NCI-H82 treated with DMSO at 0.1 percent for 48 hours (cell line): Measurements from ENCODE around the gene DNAH1.

Experiments used
- DNase-seq: peaks from one replicate; lab custom pipeline; 2025; ENCODE audit not compliant: unreplicated experiment; lab: John Stamatoyannopoulos, UW

Gene DNAH1

DNA sequence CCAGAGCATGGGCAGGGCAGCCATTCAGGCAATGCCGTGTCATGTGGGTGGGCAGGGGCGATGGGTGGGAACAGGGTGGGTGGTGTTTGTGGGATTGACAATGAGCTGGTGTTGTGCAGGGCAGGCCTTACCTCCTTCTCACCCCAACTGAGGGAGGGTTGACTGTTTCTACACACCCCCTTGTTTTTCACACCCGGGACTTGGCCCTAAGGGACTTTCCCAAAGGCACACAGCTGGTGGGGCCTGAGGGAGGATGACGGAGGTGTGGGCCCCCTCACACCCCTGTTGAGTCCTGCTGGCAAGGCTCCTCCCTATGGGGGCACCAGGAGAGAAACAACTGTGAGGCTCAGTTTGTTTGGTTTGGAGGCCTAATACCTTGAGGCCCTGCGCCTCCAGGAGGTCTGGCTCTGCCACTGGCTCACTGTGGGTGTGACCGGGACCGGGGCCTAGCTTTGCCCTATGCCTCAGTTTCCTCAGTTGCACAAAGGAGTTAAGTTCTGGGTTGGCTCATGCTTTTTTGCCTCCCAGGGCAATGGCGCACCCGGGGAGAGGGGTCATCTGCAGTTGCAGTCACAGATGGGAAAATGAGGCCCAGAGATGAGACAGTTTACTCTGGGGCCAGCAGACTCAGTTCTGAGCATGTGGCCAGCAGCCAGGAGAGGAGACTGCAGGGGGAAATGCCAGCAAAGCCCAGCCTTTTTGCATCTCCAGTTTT is 5.1 kb upstream of the DNAH1 start:
- no peak for DNase-seq

GRCh38 chr3:52311576-52312119 is 4.5 kb upstream of the DNAH1 start:
- DNase-seq, result no peak

DNA sequence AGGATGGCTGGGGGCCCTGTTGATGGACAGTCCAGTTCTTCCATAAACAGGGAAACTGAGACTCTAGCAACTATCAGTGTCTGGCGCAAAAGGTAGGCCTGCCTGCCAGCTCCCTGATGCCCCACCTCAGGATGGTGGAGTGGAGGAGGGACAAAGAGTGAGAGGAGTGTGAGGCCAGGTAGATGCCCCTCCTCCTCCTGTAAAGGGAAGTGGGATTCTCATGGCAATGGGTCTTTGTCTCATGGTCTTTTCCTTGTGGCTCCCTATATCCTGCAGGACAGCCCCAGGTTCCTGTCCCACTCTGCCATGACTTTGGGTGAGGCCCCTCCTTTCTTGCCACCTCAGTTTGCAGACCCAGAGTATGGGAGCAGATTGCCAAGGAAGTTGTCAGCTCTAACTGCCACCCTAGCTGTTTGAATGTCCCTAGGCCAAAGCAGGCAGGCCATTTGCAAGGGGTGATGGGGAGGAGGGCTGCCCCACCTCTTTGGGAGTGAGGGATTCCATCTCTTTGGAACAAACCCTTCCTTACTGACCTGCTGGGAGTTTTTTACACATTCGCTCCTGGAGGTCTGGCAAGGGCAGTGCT is 2.8 kb upstream of the DNAH1 start:
- DNase-seq, result no peak

DNA sequence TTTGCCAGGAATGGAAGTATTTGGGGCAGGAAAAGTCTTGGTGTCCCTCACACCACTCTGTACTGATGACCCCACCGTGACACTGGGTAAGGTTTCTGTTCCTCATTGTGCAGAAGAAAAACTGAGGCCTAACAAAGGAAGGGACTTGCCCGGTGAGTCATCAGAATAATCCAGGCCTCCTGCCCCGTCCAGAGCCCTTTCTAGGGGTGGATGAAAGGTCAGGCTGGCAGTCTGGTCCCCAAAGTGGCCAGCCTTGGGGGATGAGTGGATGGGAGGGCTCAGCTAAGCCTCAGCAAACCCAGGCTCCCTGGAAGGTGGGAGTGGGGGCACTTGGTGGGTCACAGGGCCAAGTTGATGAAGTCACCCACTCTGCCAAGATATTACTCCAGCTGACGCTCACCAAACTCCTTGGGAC is 2.3 kb upstream of the DNAH1 start:
- DNase-seq, result no peak

- no peak for DNase-seq
These were observed 1.6 kb upstream of the DNAH1 start for GRCh38 chr3:52314489-52314888.

GRCh38 chr3:52315006-52315405 is 1.1 kb upstream of the DNAH1 start:
- DNase-seq, result no peak

- DNase-seq, result peak; percentile 28
These were observed 1.3 kb downstream of the DNAH1 start for GRCh38 chr3:52317208-52318000.

DNA sequence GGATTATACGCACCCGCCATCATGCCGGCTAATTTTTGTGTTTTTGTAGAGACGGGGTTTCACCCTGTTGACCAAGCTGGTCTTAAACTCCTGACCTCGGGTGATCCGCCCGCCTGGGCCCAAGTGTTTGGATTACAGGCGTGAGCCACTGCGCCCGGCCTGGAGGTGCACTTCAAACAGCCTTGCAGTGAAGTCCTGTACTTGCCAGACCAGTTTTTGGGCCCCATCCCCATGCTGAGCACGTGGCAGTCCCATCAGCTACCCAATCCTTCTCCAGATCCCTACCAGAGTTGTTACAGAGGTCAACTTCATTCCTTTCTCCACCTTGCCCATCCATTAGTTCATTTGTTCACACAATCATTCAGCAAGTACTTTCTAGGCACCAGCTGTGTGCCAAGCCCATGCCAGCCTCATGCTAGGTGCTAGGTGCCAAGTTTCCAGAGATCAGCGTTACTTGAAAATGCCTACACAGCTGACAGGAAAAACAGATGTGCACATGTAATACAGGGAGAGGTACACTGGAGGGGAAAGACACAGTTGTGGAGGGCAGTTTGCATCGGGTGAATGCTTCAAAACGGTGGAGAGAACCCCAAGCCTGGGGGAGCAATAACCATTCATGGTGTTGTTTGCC is 2.2 kb downstream of the DNAH1 start:
- no peak for DNase-seq

DNA sequence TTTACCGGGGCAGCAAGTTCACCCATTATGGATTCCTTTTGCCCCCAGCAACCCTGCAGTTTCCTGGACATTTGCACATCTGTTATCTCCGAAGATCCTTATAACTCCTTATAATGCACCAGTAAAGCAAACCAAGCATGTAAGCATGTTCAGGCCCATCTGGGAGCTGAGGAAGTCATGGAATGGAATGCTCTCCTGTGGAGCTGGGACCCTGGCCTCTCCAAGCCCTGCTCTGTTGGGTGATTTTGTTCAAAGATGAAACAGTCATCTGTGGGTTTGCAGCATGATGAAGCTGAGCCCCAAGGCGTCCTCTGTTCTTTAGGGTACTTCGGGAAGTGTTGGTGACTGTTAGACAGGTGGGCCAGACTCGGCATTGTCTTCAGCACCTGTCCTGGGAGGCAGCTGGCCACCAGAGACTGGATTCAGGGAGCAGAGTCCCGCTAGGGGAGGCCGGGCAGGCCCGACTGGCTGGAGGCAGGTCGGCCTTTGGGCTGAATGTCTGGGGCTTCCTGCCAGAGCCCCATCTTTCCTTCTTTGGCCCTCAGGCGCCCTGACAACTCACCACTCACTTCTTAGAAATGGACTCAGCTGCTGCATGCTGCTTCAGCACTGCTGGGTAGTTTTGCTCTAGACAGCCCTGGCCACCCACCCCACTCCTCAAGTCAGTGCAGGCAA is 3.9 kb downstream of the DNAH1 start:
- no peak for DNase-seq

DNA sequence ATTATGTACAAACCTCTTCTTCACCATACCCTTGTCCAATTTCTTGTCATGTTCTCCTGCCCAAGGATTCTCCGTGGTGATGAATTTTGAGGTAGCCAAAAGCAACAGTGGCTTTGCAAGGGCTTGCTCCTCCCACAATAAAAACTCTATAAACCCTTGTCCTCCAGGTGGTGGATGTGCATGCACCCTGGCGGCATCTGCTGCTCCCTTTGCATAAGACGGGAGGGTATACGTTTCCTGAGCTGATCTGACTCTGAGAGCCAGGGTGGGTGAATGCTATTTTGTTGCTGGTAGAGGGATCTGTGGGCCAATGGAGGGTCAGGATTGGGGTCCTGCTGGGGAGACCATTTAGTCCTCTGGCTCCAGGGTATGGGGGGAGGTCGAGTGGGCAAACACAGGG is 5.4 kb downstream of the DNAH1 start:
- no peak for DNase-seq

DNA sequence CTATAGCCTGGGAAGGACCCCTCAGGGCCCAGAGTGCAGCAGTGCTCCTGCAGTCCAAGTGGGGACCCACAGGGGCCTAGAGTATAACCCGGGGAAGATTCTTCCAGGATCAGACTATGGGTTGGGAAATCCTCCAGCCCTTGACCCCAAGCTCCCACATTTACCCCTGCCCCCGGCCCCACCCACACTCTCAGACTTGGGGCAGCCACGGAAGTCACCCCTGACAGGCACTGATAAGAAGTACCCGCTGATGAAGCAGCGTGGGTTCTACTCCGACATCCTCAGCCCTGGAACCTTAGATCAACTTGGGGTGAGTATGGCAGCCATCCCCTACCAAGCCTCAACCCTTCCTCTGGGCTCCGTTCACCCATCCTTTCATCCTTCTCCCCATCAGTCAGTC is 6.3 kb downstream of the DNAH1 start:
- DNase-seq, result no peak

GRCh38 chr3:52323526-52324295 is 7.6 kb downstream of the DNAH1 start:
- no peak for DNase-seq

DNA sequence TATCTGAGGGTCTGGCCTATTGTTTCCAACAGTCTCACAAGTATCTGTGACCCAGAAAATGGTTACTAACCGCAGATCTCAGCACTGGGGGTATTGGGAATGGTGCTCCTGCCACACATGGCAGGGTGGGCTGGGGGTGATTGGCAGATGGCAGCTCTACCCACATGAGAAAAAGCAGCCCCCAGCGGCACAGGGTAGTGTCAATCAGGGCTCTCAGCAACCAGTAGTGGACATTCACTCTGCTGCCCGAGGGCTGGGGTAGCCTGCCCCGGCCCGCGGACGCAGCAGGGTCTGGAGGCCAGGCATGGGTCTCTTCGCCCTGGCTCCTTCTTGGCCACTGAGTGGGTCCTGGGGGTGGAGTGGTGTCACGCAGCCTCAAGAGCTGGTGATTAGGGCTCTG is 8.6 kb downstream of the DNAH1 start:
- no peak for DNase-seq

DNA sequence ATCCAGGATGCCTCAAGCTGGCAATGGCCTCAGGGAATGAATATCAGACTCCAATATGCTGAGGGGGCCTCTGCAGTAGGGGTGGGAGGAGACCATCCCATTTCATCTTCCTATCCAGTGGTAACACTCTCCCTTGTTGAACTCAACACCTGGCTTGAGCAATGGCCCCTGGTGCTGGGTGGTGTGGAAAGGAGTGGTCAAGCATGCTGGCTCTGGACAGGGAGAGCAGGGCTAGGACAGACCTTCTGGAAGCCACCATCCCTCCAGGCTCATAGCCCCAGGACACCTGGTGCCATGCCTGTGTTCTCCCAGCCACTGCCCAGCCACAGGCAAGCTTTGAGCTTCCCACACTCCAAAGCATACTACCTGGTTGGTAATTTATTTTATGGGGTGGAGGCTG is 9.6 kb downstream of the DNAH1 start:
- no peak for DNase-seq

GRCh38 chr3:52326976-52327375 is 10.9 kb downstream of the DNAH1 start:
- DNase-seq, result no peak

DNA sequence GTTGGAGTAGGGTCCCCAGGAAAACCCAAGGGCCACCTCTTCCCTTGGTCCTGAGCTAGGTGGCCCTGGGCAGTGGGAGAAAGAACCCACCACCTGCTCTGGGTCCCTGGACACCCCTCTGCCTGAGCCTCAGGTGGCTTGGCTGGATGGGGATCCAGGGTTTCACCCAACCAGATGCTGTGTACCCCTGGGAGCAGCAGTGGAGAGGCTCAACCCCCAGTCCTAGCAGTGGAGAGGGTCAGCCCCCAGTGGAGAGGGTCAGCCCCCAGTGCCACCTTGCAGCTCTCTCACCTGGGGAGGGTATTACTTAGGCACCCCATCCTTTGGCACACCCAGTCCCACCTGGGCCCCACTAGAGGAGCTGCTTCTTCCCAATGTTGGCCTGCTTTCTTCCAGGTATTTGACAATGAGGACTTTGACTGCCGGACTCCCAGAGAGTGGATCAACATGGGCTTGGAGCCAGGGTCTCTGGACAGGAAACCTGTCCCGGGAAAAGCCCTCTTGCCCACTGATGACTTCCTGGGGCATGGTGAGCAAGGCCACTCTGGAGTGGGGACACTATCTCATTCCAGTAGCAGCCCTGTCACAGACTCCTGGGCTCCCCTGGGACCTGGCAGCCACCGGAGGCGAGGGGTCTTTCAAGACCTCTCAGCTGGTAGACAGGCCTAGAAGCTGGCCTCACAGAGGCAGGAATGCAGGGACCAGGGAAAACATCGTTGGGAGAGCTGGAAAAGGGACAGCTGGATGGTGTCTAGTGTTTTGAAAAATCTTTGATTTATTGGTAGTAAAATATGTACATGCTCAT is 11.6 kb downstream of the DNAH1 start:
- DNase-seq, result no peak

DNA sequence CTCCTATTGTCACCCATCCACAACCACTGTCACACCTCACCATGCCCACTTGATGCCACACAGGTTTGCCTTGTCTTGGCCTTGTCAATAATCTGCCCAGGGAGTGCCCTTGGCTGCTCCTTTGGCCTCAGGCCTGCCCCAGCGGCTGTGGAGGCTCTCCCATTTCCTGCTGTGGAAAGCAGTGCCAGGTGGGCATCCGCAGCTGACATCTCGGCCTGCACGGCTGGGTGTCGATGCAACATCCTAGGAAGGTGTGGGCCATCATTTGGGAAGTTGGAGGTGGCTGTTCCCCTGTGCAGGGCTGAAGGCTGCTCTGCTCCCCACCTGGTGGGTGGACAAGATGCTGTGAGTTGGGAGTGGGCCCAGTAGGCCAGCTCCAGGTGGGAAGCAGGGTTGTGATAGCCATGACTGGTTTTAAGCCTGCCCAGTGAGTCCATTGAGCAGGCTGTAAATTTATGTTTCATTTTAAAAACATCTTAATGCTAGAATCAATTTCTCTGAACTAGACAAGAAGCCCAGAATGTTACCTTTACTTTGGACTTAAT is 12.5 kb downstream of the DNAH1 start:
- no peak for DNase-seq

- DNase-seq, result no peak
These were observed 14.2 kb downstream of the DNAH1 start for GRCh38 chr3:52330194-52330805.

DNA sequence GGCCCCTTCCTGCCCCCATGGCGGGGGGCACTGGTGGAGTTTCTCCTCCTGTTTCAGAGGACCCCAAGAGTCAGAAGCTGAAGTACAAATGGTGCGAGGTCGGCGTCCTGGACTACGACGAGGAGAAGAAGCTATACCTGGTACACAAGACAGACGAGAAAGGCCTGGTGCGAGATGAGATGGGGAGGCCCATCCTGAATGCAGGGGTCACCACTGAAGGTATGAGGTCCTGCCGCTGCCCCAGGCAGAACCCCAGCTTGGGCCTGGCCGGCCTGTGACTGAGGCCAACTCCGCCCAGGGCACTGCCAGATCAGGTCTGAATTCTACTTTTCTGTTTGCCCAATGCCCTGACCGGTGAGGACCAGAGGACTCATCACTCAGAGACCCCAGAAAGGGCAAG is 15.0 kb downstream of the DNAH1 start:
- no peak for DNase-seq
